ENCODE data around the gene PTPRN2.
"Not testable (repeated sequence)": the region's sequence is repeated elsewhere in the genome, so short reads cannot be mapped to it uniquely, and the experiment has no call there.

PTPRN2 gene

GRCh38 chr7:157903296-157903695 lies 684.3 kb downstream of the PTPRN2 start:
- DNase-seq = no peak

GRCh38 chr7:157901816-157902610 lies 685.6 kb downstream of the PTPRN2 start:
- DNase-seq = not testable (repeated sequence)

DNA sequence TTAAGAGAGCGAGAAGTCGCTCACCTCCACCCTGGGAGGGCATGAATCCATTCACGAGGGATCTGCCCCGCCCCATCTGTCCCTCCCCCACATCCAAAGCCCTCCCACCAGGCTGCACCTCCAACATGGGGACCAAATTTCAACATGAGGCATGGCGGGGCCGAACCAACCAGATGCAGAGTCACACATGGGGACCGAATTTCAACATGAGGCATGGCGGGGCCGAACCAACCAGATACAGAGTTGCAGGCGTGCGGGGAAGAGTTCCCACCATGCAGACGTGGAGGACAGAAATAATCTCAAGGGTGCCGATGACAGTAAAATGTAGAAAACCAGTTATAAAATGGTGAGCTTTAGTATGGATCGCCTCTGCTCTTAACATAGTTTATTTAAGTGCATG lies 686.5 kb downstream of the PTPRN2 start:
- DNase-seq = no peak

DNA sequence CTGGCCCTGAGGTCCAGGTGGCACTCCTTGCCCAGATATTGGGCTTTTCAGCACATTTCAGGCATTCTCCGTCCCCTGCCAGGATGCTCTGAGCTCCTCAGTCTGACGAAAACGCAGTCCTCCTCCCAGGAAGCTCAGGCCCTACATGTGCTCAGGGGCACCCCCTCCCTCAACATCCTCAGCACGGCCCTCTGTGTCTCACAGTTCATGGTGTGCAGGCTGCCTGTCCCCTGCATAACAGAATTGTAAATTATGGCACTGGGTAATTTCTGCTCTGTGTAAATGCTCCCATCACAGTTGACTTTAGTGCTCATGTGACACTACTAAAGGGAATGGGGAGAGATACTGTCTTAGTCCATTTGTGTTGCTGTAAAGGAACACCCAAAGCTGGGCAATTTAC lies 687.1 kb downstream of the PTPRN2 start:
- DNase-seq = no peak

DNA sequence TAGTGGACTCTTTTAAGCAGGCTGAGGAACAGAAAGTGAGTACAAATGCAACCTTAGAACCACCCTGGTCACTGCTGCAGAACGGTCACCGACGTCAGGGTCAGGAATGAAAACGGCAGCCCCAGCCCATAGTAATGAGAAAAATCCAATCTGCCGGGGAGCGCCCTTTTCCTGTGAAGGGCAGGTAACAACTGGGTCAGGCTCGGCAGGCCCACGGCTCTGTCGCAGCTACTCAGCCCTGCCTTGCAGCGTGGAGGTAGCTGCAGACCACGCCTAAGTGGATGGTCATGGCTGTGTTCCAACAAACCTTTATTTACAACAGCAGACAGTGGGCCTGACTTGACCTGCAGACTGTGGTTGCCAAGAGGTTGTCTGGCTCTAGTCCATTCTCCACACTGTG lies 687.6 kb downstream of the PTPRN2 start:
- DNase-seq = no peak

DNA sequence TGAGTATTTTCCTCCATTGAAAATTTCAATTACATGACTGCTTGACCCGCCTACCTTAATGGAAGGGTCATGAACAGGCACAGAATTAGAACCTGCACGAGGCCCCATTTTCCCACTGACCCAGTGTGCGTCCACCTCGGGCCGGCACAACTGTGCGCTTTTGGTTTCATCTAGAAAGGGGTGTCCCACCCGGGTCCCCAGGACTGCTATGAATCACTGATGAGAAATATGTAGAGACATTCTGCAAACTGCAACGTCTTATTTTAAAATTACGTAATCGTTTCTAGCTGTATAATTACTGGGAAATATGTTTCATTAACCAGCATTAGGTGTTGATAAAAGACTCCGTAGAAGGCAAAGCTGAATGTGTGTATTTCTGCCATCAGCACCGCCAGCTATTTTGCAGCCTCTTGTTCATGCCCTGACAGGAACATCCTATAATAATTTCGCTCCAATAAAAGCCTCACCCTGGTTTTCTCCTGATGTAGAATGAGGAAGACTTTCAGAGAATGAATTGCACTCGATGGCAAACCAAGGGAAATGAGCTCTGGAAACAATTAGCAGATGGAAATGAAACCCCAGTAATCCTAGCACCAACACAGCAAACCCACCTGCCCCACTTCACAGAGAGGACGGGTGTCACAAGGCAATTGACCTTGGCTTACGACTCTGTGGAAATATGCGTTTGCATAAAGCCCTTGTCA lies 688.7 kb downstream of the PTPRN2 start:
- DNase-seq = no peak

GRCh38 chr7:157898261-157898660 lies 689.4 kb downstream of the PTPRN2 start:
- no peak for DNase-seq

DNA sequence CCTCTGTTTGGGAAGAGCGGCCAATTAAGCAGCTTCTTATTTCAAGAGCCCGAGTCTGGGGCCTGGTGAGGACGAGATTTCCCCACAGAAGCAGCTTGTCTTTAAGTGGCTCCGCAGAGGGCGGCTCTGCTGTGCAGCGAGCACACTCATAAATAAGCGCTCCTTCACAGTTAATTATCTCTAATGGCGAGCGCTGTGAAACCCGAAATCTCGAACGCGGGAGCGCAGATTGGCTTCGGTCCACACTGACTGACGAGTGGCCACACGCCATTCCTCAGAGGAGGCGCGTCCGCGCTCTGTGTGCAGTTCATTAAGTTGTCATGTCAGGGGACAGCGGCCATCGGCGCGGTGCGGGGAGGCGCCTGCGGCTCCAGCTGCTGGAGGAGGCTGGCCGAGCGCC lies 689.9 kb downstream of the PTPRN2 start:
- no peak for DNase-seq

DNA sequence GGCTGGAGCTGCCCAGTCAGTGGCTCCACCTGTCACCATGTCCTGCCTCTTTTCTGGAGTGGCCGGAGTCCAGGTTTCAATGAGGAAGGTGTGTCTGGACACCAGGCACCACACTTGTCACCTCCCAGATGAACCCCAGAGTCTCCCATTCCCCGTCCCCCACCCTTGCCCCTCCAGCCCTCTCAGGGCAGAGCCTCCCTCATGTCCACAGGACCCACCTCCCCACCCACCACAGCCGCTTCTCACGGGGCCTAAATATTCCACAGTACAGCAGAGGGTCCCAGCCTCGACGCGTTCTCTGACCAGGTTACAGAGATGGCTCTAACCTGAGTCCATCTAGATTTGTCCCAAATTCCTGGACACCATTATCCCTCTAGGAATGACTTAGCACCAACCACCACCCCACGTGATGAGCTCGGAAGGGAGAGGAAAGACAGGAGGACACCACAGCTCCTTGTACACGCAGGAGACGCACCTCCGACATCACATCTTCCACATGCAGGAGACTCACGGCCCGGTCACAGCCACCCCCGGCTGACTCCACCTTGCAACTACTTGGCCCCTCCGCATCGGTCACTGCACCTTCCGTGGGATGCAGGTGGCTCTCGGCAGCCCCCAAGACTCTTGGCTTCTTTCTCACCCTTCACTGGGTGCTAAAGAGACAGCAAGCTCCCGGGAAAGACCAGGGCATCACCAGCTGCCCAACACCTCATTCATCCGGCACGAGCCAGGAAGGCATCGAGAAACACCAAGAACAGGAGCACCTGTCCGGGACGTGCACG lies 690.7 kb downstream of the PTPRN2 start:
- no peak for DNase-seq

DNA sequence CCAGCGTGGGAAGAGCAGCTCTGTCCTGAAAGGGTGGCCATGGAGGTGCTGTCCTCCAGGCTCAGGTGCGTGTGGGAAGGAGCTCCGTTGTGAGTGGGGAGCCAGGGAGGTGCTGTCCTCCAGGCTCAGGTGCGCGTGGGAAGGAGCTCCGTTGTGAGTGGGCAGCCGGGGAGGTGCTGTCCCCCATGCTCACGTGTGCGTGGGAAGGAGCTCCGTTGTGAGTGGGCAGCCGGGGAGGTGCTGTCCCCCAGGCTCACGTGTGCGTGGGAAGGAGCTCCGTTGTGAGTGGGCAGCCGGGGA lies 691.3 kb downstream of the PTPRN2 start:
- DNase-seq = not testable (repeated sequence)

DNA sequence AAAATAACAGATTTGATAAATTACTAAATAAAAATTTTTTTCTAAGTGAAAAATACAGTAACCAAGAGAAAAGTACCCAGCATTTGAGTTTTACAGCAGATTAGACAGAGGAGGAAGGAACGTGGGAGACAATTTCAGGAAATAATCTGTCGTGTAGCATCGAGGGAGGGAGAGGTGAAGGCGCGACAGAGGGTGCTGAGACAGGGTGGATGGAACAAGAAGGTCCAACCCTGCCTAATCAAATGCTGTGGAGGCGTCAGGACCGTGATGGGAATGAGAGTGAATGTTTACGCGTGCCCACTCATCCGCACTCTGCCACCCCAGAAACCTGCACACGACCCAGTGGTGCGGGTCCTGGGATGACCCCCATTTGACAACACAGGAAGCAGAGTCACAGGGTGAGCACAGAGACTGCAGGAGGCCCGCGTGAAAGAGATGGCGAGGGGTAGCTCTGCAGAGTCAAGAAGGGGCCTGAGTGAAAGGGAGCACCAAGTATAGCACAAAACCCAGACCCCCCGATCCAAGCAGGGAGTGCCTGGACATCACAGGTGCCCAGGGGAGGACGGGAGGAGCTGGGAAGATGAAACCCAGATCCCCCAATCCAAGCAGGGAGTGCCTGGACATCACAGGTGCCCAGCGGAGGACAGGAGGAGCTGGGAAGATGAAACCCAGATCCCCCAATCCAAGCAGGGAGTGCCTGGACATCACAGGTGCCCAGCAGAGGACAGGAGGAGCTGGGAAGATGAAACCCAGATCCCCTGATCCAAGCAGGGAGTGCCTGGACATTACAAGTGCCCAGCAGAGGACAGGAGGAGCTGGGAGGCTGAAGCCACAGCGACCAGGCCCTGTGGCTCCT lies 691.9 kb downstream of the PTPRN2 start:
- DNase-seq = no peak

GRCh38 chr7:157895098-157895497 lies 692.5 kb downstream of the PTPRN2 start:
- DNase-seq = not testable (repeated sequence)

GRCh38 chr7:157893535-157894044 lies 694.0 kb downstream of the PTPRN2 start:
- DNase-seq = no peak

- no peak for DNase-seq
Measured at GRCh38 chr7:157892751-157893523, 694.7 kb downstream of the PTPRN2 start.

DNA sequence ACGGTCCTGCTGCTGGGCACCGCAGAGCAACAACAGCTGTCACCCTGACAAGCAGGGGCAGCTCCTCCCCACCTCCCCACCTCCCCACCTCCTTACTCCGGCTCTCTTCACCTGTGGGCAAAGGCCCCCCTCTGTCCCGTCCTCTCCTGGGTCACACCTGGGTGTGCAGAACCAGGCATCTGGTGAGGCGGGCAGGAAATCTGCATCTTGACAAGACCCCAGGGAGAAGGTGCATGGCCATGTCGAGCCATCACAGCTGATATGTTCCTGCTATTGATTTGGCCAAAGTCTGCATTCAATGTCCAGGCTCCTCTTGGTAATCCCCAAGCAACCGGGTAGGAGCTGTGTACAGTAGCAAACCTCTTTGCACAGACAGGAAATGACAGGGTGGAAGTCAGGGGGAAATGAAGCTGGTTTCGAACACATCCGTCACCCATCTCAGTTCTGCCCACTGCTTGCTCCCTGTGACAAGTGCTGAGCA lies 696.7 kb downstream of the PTPRN2 start:
- peak; percentile 9 for DNase-seq

- DNase-seq = no peak
Measured at GRCh38 chr7:157889480-157889879, 698.1 kb downstream of the PTPRN2 start.

- DNase-seq = no peak
Measured at GRCh38 chr7:157888579-157888978, 699.0 kb downstream of the PTPRN2 start.

DNA sequence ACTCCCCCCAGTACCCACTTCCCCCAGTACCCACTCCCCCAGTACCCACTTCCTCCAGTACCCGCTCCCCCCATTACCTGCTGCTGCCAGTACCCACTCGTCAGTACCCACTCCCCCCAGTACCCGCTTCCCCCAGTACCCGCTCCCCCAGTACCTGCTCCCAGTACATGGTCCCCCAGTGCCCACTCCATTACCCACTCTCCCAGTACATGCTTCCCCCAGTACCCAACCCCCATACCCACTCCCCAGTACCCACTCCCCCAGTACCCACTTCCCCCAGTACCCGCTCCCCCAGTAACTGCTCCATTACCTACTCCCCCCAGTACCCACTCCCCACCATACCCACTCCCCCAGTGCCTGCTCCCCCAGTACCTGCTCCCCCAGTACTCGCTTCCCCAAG lies 700.2 kb downstream of the PTPRN2 start:
- no peak for DNase-seq

DNA sequence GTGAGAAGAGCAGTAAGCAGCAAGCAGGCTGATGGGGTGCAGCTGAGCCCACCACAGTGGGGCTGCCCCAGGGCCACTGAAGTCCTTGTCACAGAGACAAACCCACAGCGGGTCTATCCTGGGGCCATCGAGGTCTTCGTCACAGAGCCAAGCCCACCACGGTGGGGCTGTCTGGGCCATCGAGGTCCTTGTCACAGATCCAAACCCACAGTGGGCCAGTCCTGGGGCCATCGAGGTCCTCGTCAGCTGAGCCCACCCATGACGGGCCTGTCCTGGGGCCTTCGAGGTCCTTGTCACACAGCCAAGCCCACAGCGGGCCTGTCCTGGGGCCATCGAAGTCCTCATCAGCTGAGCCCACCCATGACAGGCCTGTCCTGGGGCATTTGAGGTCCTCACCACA lies 700.9 kb downstream of the PTPRN2 start:
- DNase-seq = no peak

DNA sequence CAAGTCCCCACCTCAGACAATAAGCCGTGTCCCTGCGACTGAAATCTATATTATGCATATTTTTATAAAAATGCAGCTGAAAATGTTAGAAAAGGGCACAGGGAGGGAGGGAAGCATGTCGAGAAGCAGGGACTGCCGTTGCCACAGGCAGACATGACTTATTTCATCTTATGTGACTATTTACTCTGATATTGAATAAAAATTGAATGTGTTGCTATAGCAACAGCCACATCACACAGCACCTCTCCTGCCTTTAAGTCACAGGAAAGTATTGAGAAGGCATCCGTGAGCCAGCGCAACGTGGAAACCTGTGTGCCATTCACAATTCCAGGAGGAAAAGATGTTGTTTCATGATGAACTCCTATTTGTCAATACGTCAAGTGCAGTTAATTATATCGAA lies 701.4 kb downstream of the PTPRN2 start:
- no peak for DNase-seq

DNA sequence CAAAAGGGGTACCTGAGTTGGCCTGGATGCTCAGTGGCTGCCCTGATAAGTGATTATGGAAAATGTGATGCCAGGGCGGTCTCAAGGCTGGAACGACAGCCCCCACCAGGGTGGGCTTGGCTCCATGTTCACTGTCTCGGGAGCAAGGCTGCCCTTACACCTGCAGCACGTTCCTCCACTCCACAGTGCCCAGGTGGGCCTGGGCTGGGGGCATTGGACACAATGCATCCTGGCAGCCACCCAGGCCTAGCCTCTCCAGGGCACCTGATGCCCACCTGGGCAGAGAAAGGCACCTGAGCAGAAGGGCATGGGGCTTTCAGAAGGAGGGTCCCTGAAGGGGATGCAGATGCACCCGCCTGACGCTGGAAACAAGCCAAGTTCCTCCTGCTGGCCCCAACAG lies 702.5 kb downstream of the PTPRN2 start:
- DNase-seq = no peak
